Gastrocnemius medialis (tissue), 4 donors: Measurements from ENCODE around the gene ARAP3. TPM values are rescaled to one million over a fixed set of nuclear protein-coding genes. Genes with fewer than 3 reads are reported as not detected.
A peak's percentile ranks its signal among the peaks of the same experiment; 100 is the strongest.

Experiments used
- ATAC-seq, 2 donors: fragments of 150-250 bp; one replicate each; pipeline ENCODE4 v1.9.1; 2016
- DNase-seq, 2 donors: peaks; one replicate each; pipeline ENCODE4 v3.0.0-alpha.2; 2019
- H3K27ac ChIP-seq, 4 donors: fragments of 200-600 bp; sonication (generic); 1 replicate in 1 of 4; 2 replicates in 3 of 4; pipeline ENCODE4 v1.5.1; 2016 to 2018; ENCODE audit warnings: mild to moderate bottlenecking in 2 of 4, moderate library complexity in 1 of 4
- H3K27me3 ChIP-seq, 3 donors: fragments of 200-600 bp; sonication (generic) in 2 of 3; 1 replicate in 1 of 3; 2 replicates in 2 of 3; pipeline versions ENCODE4 v1.5.1 to v1.6.0; 2016 to 2019; ENCODE audit warnings: mild to moderate bottlenecking in 1 of 3, moderate library complexity in 1 of 3
- H3K36me3 ChIP-seq, 2 donors: fragments of 200-600 bp; sonication (generic) in 1 of 2; one replicate each; pipeline ENCODE4 v1.5.1; 2017 to 2018
- H3K4me1 ChIP-seq, 2 donors: fragments of 200-600 bp; sonication (generic) in 1 of 2; one replicate each; pipeline ENCODE4 v1.5.1; 2016 to 2017; ENCODE audit warnings: mild to moderate bottlenecking in 2 of 2
- H3K4me3 ChIP-seq, 4 donors: fragments of 200-600 bp; sonication (generic) in 3 of 4; 1 replicate in 1 of 4; 2 replicates in 3 of 4; pipeline ENCODE4 v1.5.1; 2016 to 2019; ENCODE audit warnings: mild to moderate bottlenecking in 2 of 4
- H3K9me3 ChIP-seq, 3 donors: fragments of 200-600 bp; sonication (generic) in 2 of 3; 1 replicate in 1 of 3; 2 replicates in 2 of 3; pipeline ENCODE4 v1.5.1; 2016 to 2019
- POLR2A ChIP-seq, 2 donors: fragments of 450-650 bp; IDR thresholded peaks; one replicate each; pipeline ENCODE4 v1.6.1; 2017; ENCODE audit warnings: antibody characterized with exemption in 2 of 2, mild to moderate bottlenecking in 2 of 2, moderate library complexity in 2 of 2
- in situ Hi-C, 4 donors: fragments of 200-750 bp; cut with MboI; loops; one replicate each; pipeline versions ENCODE4 v1.15.0 to v1.8.0; 2017; ENCODE audit warnings: low sequenced_read_pairs in 4 of 4
- intact Hi-C: fragments of 100-400 bp; cut with DNase I; formaldehyde crosslinking; loops from one replicate; pipeline ENCODE4 v1.15.1; 2023; ENCODE audit warnings: low total_unique reads
- total RNA-seq, 4 donors: library from RNA; depleted of rRNA; stranded (reverse); fragments of >200 nt; gene quantifications; one replicate each; pipeline versions ENCODE4 v1.1.0 to v1.2.3, GENCODE V29; 2016
- TF ChIP-seq, protein P1 (sequence below), 5 experiments: fragments of 450-650 bp in 3 of 5; fragments of 200-600 bp in 2 of 5; sonication (generic) in 2 of 5; IDR thresholded peaks in 4 of 5; conservative IDR thresholded peaks in 1 of 5; 1 replicate in 4 of 5; 2 replicates in 1 of 5; pipeline ENCODE4 v1.5.1; 2016 to 2019; ENCODE audit warnings: antibody characterized with exemption in 5 of 5, mild to moderate bottlenecking in 3 of 5, moderate library complexity in 3 of 5

ARAP3 gene
- total RNA-seq, 4 donors from 2014 or later = 1.6 to 5.5 (median 3.0) TPM

GRCh38 chr5:141668601-141669265 is 13.3 kb downstream of the ARAP3 start:
- no peak overlapping the region for H3K4me3 ChIP-seq
- in situ Hi-C loops (no loop called here), intact Hi-C loops (no loop called here)
- TF ChIP-seq, protein P1, sequence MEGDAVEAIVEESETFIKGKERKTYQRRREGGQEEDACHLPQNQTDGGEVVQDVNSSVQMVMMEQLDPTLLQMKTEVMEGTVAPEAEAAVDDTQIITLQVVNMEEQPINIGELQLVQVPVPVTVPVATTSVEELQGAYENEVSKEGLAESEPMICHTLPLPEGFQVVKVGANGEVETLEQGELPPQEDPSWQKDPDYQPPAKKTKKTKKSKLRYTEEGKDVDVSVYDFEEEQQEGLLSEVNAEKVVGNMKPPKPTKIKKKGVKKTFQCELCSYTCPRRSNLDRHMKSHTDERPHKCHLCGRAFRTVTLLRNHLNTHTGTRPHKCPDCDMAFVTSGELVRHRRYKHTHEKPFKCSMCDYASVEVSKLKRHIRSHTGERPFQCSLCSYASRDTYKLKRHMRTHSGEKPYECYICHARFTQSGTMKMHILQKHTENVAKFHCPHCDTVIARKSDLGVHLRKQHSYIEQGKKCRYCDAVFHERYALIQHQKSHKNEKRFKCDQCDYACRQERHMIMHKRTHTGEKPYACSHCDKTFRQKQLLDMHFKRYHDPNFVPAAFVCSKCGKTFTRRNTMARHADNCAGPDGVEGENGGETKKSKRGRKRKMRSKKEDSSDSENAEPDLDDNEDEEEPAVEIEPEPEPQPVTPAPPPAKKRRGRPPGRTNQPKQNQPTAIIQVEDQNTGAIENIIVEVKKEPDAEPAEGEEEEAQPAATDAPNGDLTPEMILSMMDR (IDR thresholded peaks at IDR 0.05 in 4 of 5, conservative IDR thresholded peaks at IDR 0.05 in 1 of 5) = no peak
- no peak for TF ChIP-seq POLR2A (IDR thresholded peaks at IDR 0.05)
- H3K27ac ChIP-seq = no peak overlapping the region
- no peaks in the 10 kb centered on the region for H3K9me3 ChIP-seq
- no peaks in the 10 kb centered on the region for H3K27me3 ChIP-seq
- no peaks in the 10 kb centered on the region for H3K4me1 ChIP-seq
- H3K36me3 ChIP-seq = no peaks in the 10 kb centered on the region
- ATAC-seq (no peak), DNase-seq (no peak)

GRCh38 chr5:141665995-141666940 is 15.8 kb downstream of the ARAP3 start:
- no peak overlapping the region for H3K27ac ChIP-seq
- DNase-seq (no peak), ATAC-seq (no peak)
- no peaks in the 10 kb centered on the region for H3K9me3 ChIP-seq
- intact Hi-C loops (no loop called here), in situ Hi-C loops (no loop called here)
- TF ChIP-seq POLR2A (IDR thresholded peaks at IDR 0.05) = no peak
- no peaks in the 10 kb centered on the region for H3K36me3 ChIP-seq
- no peaks in the 10 kb centered on the region for H3K27me3 ChIP-seq
- H3K4me3 ChIP-seq = no peak overlapping the region
- H3K4me1 ChIP-seq = no peaks in the 10 kb centered on the region

DNA sequence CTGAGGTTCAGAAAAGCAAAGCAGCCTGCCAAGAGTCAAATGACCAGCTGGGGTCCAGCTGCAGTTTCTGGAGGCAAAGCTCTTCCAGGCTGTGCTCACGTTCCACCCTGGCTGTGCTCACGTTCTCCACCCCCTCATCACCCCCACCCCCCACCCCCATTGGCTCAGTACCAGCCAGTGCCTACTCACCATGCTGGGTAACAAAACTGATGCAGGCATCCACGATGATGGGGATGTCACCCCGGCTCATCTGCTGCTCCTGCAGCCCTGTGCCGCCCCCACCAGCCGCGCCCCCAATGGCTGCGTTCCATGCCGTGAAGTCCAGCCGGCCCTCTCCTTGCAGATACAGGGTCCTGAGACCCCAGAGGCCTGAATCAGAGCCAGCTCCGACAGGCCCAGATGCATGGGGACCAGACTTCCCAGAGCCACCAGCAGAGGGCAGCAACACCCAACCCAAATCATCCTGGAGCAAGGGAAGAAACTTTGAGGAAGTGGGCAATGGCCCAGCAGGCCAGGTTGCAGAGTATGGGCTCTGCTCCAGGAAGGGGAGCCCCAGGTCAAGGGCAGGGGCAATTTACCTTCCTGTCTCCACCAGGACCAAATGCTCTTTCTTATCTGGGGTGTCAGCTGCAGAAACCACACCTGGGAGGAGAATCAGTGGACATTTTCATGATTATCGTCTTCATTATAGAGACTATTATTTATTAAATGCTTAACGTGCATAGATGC is 17.1 kb downstream of the ARAP3 start:
- ATAC-seq = peak; percentile 39 to 72
- TF ChIP-seq POLR2A (IDR thresholded peaks at IDR 0.05) = no peak
- TF ChIP-seq, protein P1 (IDR thresholded peaks at IDR 0.05 in 4 of 5, conservative IDR thresholded peaks at IDR 0.05 in 1 of 5) = peak; percentile 49 to 93 (median 77)
- Histone ChIP-seq H3K27me3 (no peaks in the 10 kb centered on the region), H3K9me3 (no peaks in the 10 kb centered on the region), H3K4me3 (no peak overlapping the region), H3K36me3 (no peaks in the 10 kb centered on the region), H3K27ac (no peak overlapping the region), H3K4me1 (no peaks in the 10 kb centered on the region)
- intact Hi-C loops = no loop called here
- DNase-seq = peak; percentile 41 to 48
- in situ Hi-C loops = no loop called here

DNA sequence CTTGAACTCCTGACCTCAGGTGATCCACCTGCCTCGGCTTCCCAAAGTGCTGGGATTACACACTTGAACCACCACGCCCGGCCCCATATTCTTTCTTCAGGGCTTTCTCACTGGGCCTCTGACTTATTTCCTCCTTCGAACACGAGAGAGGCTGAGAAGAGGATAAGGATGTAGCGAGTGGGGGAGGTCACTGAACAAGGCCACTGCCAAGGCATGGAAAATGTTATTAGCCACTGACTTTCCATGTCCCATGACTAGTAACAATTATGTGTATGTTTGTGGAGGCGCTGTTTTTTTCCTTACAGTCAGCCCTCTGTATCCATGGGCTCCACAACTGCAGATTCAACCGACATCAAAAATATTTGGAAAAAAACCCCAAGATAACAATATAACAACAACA is 18.5 kb downstream of the ARAP3 start:
- ATAC-seq (no peak), DNase-seq (no peak)
- H3K27ac ChIP-seq = no peak overlapping the region
- in situ Hi-C loops = no loop called here
- no peak overlapping the region for H3K4me3 ChIP-seq
- no peaks in the 10 kb centered on the region for H3K9me3 ChIP-seq
- no peaks in the 10 kb centered on the region for H3K36me3 ChIP-seq
- intact Hi-C loops = no loop called here
- H3K27me3 ChIP-seq = no peaks in the 10 kb centered on the region
- TF ChIP-seq, protein P1 (IDR thresholded peaks at IDR 0.05 in 4 of 5, conservative IDR thresholded peaks at IDR 0.05 in 1 of 5) = no peak
- no peak for TF ChIP-seq POLR2A (IDR thresholded peaks at IDR 0.05)
- no peaks in the 10 kb centered on the region for H3K4me1 ChIP-seq

DNA sequence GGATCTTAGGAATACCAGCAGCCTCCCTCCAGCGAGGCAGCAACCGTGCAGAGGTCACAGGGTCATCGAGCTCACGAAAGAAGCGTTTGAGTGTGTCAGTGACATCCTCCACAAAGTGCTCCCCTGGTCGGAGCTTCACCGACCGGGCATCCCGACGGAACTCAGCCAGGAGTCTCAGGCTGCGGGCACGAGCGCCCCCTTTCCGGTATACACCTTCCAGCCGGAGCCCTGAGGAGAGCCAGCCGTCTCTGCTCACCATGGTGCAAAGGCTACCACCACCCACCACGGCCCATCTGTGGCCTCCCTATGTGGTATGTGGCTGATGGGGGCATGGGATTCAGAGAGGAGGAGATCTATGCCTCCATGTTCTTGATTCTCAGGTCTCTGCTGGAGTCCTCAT is 20.0 kb downstream of the ARAP3 start:
- ATAC-seq (no peak), DNase-seq (no peak)
- Histone ChIP-seq H3K36me3 (no peaks in the 10 kb centered on the region), H3K27me3 (no peaks in the 10 kb centered on the region), H3K9me3 (no peaks in the 10 kb centered on the region), H3K27ac (no peak overlapping the region), H3K4me1 (no peaks in the 10 kb centered on the region), H3K4me3 (no peak overlapping the region)
- intact Hi-C loops (no loop called here), in situ Hi-C loops (no loop called here)
- TF ChIP-seq POLR2A (IDR thresholded peaks at IDR 0.05) = no peak
- TF ChIP-seq, protein P1 (IDR thresholded peaks at IDR 0.05 in 4 of 5, conservative IDR thresholded peaks at IDR 0.05 in 1 of 5) = no peak
